Middle frontal gyrus (tissue), 1 donor: ENCODE results near the gene TSPAN31.

ENCODE experiments used
- DNase-seq: peaks from one replicate; pipeline ENCODE4 v3.0.0-alpha.2; 2015; ENCODE audit warnings: low spot score; ENCODE audit errors: extremely low spot score

TSPAN31 gene

GRCh38 chr12:57782243-57782607, 37.4 kb downstream of the TSPAN31 start:
- DNase-seq: no peak

- DNase-seq: peak; percentile 91
Observed at GRCh38 chr12:57782608-57783465, 38.0 kb downstream of the TSPAN31 start, which contains the start of gene TSFM. TSS of gene TSFM (plus strand) at chr12:57782787. CDS start at chr12:57782802, 15 bp downstream.

GRCh38 chr12:57783466-57783801, 38.6 kb downstream of the TSPAN31 start:
- no peak for DNase-seq

- no peak for DNase-seq
Observed at GRCh38 chr12:57783861-57784260, 39.0 kb downstream of the TSPAN31 start.

GRCh38 chr12:57793920-57794319, 49.1 kb downstream of the TSPAN31 start:
- DNase-seq: no peak

GRCh38 chr12:57795354-57795753, 50.5 kb downstream of the TSPAN31 start:
- no peak for DNase-seq

- no peak for DNase-seq
Observed at GRCh38 chr12:57796996-57797395, 52.2 kb downstream of the TSPAN31 start.

GRCh38 chr12:57797933-57798332, 53.1 kb downstream of the TSPAN31 start:
- no peak for DNase-seq
